ENCODE data around the gene MUSTN1.

MUSTN1 gene

DNA sequence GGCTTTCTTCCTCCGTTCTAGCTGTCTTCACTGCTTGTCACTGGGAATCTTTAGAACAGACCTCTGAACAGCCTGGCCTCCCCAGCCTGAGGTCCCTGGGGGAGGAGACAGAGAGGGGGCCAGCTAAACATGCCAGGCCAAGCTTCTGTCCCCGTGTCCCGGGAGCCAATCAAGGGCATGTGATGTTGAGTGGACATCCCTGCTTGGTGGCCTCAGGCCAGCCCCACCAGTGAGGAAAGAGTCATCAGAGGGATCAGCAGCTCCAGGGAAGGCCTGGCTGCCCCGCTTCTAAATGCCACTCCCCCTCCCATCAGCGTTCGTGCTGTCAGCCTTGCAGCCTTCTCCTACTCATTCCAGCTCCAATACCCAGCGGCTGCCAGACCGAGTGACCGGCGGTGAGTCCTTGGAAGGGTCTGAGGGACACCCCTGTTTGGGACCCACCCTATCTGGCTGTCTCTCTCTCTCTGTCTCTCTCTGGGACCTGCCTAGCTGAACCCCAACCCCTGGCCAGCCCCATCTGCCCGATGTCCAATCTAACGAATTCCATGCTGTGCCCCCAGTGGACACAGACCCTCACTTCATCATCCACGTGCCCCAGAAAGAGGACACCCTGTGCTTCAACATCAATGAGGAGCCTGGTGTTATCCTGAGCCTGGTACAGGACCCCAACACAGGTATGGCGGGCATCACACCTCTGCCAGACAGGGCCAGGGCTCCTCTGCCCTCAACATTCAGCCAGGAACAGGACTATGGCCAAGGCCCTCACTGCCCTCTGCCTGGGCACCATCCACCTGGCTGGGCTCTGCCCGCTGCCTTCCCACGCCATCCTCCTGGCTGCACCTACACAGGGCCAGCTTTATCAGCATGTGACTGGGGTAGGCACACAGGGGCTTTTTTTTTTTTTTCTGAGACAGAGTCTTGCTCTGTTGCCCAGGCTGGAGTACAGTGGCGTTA lies 46.9 kb downstream of the MUSTN1 start:
- H3K27ac ChIP-seq = no peak overlapping the region
- no peak for TF ChIP-seq ZFX (IDR thresholded peaks at IDR 0.05; ENCODE audit: borderline replicate concordance)
- TF ChIP-seq, protein P1, sequence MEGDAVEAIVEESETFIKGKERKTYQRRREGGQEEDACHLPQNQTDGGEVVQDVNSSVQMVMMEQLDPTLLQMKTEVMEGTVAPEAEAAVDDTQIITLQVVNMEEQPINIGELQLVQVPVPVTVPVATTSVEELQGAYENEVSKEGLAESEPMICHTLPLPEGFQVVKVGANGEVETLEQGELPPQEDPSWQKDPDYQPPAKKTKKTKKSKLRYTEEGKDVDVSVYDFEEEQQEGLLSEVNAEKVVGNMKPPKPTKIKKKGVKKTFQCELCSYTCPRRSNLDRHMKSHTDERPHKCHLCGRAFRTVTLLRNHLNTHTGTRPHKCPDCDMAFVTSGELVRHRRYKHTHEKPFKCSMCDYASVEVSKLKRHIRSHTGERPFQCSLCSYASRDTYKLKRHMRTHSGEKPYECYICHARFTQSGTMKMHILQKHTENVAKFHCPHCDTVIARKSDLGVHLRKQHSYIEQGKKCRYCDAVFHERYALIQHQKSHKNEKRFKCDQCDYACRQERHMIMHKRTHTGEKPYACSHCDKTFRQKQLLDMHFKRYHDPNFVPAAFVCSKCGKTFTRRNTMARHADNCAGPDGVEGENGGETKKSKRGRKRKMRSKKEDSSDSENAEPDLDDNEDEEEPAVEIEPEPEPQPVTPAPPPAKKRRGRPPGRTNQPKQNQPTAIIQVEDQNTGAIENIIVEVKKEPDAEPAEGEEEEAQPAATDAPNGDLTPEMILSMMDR (IDR thresholded peaks at IDR 0.05) = no peak

GRCh38 chr3:52787246-52787645 lies 47.6 kb downstream of the MUSTN1 start:
- no peak overlapping the region for H3K27ac ChIP-seq
- TF ChIP-seq, protein P1 (IDR thresholded peaks at IDR 0.05) = no peak
- no peak for TF ChIP-seq ZFX (IDR thresholded peaks at IDR 0.05; ENCODE audit: borderline replicate concordance)

GRCh38 chr3:52786330-52787215 lies 48.2 kb downstream of the MUSTN1 start:
- H3K27ac ChIP-seq = no peak overlapping the region
- TF ChIP-seq, protein P1 (IDR thresholded peaks at IDR 0.05) = no peak
- TF ChIP-seq ZFX (IDR thresholded peaks at IDR 0.05; ENCODE audit: borderline replicate concordance) = no peak

DNA sequence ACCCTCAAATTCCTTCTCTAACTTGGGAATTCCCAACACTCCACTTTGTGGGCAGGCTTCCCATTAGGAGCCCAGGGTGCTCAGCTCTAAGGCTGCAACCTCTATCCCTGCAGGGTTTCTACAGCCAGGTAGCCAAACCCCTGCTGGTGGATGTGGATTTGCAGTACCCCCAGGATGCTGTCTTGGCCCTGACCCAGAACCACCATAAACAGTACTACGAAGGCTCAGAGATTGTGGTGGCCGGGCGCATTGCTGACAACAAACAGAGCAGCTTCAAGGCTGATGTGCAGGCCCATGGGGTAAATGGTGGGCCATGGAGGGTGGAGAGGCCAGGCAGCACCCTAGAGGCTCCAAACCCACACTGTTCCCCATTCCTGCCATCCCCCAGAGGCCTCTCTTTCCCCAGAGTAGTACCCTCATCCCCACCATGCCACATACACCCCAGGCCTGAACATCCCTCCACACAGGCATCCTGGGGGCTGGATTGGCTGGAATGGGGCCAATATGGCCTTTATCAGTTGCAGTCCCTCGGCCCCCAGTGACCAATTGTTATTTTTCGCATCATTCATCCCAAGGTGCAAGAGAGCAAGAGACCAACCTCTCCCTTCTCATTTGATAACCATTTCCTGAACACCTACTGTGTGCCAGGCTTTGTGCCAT lies 49.8 kb downstream of the MUSTN1 start:
- no peak overlapping the region for H3K27ac ChIP-seq
- TF ChIP-seq ZFX (IDR thresholded peaks at IDR 0.05; ENCODE audit: borderline replicate concordance) = no peak
- TF ChIP-seq, protein P1 (IDR thresholded peaks at IDR 0.05) = no peak

DNA sequence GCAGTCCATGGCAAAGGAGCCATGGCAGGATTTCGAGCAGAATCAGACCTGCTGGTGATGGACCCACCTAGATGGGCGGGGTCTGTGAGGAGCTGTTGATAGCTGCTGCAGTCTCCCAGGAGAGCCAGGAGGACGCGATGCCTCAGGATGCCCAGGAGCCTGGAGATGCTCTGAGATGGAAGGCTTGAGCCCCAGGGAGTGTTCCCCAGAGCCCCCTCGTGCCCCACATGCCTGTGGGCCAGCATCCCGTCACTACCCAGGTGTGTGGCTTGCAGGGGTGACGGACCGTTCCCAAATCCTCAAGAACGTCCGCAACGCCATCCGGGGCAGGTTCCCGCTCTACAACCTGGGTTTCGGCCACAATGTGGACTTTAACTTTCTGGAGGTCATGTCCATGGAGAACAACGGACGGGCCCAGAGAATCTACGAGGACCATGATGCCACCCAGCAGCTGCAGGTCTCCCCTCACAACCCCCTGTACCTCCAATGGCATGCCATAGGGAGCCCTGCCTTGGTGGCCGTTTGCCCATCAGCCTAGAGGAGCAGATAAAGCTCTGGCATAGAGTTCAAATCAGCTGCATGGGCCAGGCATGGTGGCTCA lies 50.7 kb downstream of the MUSTN1 start:
- no peak overlapping the region for H3K27ac ChIP-seq

DNA sequence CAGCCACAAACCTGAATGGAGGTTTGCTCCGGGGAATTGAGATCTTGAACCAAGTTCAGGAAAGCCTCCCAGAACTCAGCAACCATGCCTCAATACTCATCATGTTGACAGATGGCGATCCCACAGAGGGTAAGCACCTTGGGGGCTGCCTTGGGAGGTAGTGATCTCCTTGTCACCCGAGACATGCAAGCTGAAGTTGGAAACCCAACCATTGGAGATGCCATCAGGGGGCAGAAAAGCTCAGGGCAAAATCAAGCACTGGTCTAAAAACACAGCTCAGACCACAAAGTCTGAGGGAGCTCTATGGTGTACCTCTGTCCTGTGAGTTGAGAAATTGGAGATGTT lies 51.6 kb downstream of the MUSTN1 start:
- TF ChIP-seq ZFX (IDR thresholded peaks at IDR 0.05; ENCODE audit: borderline replicate concordance) = no peak
- TF ChIP-seq, protein P1 (IDR thresholded peaks at IDR 0.05) = no peak

More for the DNA sequence above, 50.7 kb downstream of the MUSTN1 start:
- TF ChIP-seq, protein P1 (IDR thresholded peaks at IDR 0.05) = no peak
- TF ChIP-seq ZFX (IDR thresholded peaks at IDR 0.05; ENCODE audit: borderline replicate concordance) = no peak

More for the DNA sequence above, 51.6 kb downstream of the MUSTN1 start:
- H3K27ac ChIP-seq = no peak overlapping the region
